GM19372 (cell line): ENCODE data around the gene CAMTA2.

ENCODE experiments used
- ATAC-seq: cut with Tn5 transposase; IDR thresholded peaks from one replicate; pipeline ENCODE4 v1.9.1; 2021; ENCODE audit warnings: mild to moderate bottlenecking, low read depth, moderate library complexity; ENCODE audit not compliant: unreplicated experiment

The CAMTA2 gene

GRCh38 chr17:4969047-4969550 lies 18.4 kb downstream of the CAMTA2 start:
- no peak for ATAC-seq

GRCh38 chr17:4968486-4969046 lies 18.9 kb downstream of the CAMTA2 start:
- no peak for ATAC-seq

GRCh38 chr17:4967539-4968485 lies 19.7 kb downstream of the CAMTA2 start, which contains the start of gene SPAG7:
Gene SPAG7 (minus strand): TSS chr17:4967817. CDS start chr17:4967804, 13 bp downstream.
- ATAC-seq, result peak; percentile 61

DNA sequence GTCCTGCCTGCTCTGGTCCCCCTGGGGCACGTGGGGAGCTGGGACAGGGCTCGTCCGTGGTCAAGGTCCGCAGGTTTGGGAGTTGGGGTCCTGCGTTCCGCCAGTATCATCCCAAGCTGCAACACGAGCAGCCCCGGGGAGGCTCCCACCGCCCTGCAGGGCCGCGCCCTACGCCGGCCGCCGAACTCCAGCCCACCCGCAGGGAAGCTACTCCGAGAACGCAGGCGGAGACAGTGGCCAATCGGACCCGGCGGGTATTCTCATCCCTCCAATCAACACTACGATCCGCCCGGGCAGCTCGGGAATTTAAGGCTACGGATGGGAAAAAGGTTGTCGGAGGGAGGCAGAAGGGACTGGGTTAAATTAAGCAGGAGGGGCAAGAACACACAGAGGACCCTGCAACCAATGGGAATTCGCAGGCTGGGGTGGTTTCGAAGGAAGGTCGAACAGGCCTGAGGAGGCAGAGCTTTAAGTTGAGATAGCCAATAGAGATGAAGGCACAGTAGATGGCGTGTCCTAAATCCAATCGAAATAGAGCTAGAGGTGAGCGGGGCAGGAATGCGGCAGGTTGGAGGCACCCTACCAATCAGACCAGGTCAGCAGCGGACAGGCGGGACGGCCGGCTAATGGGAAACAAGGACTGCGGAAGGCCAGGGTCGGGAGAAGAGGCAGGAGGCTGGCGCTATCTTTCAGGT lies 20.5 kb downstream of the CAMTA2 start:
- peak; percentile 75 for ATAC-seq

DNA sequence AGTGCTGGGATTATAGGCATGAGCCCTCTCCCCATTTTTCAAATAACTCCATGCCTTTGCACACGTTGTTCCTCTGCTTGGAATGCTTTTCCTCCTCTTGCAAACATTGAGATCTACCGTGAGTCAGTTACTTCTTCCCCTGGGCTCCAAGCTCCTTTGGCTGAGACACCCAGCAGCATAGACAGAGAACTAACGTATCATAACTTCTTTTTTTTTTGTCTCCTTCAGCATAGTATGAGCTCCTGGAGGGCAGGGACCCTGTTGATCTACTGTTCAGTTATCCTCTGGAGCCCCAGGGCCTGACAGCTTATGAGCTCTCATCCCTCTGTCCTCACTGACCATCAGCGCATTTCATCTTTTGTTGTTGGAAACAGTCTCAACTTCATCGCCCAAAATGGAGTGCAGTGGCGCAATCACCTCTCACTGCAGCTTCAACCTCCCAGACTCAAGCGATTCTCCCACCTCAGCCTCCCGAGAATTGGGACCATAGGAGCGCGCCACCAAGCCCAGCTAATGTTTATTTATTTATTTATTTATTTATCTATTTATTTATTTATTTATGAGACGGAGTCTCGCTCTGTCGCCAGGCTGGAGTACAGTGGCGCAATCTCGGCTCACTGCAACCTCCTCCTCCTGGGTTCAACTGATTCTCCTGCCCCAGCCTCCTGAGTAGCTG lies 22.0 kb downstream of the CAMTA2 start:
- ATAC-seq, result no peak

DNA sequence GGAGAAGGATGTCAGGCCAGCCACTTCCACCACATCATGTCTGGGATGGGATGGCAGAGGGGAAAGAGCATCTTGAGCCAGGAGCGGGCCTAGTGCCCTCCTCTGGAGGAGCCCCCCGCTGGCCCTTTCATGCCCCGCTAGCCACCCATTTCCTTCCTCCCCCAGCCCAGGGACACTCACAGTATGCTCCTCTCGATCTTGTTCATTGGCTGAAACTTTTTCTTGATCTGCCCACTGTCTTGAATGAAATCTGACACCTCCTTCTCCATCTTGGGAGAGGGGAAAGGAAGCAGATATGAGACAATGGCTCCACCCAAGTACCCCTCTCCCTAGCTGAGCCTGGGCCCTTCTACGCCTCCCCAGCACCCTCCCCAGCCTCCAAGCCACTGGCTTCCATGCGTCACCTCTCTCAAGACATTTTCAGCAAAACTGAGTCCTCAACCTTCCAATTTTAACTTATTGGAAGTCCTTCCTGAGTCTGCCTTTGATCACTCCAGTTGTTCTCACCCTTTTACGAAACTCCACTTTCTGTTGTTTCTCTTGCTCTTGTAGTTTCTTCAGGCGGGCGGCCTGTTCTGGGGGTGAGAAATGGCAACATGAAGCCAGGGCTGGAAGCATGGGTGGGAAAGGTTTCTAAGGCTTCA lies 27.1 kb downstream of the CAMTA2 start:
- no peak for ATAC-seq

GRCh38 chr17:4959261-4959965 lies 28.1 kb downstream of the CAMTA2 start:
- no peak for ATAC-seq

DNA sequence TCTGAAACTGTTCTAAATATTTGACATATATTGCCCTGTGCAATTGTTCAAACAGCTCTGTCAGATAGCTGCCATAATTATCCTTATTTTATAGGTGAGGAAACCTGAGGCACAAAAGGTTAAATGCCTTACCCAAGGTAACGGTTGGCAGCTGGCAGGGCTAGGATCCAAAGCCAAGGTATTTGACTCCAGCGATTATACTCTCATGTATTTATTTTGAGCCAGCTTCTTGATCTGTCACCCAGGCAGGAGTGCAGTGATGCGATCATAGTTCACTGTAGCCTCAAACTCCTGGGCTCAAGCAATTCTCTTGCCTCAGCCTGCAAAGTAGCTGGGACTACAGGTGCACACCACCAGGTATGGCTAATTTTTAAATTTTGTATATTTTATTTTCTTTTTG lies 29.4 kb downstream of the CAMTA2 start:
- ATAC-seq, result no peak

GRCh38 chr17:4956493-4957061 lies 30.9 kb downstream of the CAMTA2 start:
- no peak for ATAC-seq

DNA sequence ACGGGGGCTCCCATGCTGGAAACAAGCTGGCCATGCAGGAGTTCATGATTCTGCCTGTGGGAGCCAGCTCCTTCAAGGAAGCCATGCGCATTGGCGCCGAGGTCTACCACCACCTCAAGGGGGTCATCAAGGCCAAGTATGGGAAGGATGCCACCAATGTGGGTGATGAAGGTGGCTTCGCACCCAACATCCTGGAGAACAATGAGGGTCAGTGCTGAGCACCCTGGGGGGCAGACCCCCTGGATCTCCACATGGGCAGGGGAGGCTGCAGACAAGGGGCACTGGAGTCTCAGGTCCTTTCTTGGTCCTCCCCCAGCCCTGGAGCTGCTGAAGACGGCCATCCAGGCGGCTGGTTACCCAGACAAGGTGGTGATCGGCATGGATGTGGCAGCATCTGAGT lies 32.4 kb downstream of the CAMTA2 start:
- no peak for ATAC-seq

GRCh38 chr17:4953451-4953961 lies 34.0 kb downstream of the CAMTA2 start:
- no peak for ATAC-seq

DNA sequence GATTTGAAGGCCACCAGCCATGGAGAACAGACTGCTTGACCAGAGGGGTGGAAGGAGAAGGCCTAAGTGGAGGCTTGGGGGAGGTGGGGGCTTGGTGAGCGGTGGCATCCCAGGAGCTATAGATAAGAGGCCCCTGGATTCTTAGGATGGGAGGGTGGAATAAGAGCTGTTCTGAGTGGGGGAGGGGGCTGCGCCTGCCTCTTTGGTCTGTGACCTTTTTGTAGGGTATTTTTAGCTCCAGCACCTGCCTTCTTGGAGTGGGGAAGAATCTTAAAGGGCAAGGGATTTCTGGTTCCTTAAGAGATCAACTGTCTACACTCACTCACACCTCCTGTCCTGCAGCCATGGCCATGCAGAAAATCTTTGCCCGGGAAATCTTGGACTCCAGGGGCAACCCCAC lies 36.0 kb downstream of the CAMTA2 start:
- ATAC-seq, result no peak

- ATAC-seq, result no peak
These were observed 36.7 kb downstream of the CAMTA2 start, which contains the start of gene ENO3 for GRCh38 chr17:4950746-4951204. Gene ENO3 (plus strand): TSS chr17:4951119. CDS start chr17:4951830, 711 bp downstream.

GRCh38 chr17:4950075-4950745 lies 37.3 kb downstream of the CAMTA2 start:
- no peak for ATAC-seq

DNA sequence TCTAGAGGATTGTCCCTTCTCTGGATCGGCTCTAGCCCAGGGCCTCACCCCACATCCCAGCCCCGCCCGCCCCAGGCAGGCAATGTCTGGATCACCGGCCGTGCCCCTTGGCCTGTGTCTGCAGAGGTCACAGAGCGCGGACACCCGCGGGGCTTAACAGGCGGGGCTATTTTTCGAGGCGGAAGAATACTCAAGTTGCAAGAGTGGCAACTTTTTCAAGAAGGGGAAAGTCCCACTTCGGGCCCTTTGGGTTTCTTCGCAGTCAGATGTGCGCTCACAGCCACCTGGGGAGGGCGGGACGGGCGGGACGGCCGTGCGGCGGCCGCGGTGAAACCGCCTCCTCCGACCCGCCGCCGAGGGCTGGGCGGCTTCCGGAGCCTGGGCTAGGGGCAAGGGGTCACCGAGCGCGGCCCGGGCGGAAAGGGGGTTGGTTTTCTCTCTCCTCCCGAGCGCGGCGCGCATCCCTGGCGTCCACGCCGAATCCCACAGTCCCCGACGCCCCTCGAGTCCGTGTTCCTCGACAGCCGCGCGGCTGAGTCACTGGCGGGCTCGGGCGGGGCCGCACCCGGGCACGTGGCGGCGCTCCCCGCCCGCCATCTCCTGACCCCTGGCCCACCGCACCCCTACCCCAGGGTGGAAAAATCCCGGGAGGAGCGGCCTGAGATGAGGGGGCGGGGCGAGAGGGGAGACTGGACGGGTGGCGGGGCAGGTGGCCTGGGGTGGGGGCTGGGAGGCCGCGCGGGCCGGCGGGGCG lies 38.0 kb downstream of the CAMTA2 start:
- peak; percentile 29 for ATAC-seq

DNA sequence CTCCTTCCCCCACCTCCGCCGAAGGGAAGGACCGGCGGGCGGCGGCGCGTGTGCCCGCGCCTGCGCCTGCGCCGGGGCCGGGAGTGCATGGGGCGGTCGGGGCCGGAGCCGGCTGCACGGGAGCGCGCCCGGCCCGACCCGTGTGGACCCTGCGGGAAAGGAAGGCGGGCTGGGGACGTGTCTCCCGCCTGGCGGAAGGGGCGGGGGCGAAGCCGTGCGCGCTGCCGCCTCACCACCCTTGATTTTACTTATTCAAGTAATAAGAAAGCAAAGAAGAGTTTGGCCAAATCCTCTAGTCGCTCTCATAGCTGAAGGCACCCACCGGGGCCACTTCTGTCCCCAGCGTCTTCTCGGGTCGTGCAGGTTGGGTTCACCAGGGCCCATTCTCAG lies 38.5 kb downstream of the CAMTA2 start:
- ATAC-seq, result peak; percentile 32

DNA sequence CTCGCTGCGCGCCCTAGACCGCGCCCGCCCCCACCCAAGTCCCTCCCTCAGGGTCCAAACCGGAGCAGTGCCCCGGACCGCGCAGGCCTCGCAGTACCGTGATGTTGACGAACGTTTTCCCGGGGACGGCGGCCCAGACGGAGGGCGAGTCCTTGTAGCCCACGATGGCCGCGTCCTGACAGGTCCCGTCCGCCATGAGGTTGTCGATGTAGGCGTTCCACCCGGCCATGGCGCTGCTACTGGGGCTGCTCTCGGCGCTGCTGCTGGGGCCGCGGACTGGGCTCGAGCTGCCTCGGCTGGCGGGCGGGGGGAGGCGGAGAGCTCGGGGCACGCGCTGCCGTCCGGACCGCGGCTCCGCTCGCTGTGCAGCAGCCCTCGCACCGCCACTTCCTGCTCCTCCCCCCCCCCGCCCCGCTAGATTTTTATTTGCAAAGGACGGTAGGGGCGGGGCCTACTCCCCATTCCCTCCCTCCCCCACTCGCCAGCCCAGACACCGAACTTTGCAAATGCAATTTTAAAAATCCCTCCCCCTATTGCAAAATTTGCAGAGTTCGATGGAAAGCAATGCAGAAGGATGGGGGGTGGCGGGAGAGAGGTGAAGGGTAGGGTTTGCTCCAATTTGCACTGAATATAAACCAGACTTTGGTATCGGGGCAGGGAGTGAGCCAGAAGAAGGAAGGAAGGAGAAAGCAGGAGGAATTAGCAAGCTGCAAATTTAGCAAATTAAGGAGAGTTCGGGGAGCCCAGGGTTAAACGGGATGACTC lies 39.1 kb downstream of the CAMTA2 start, which contains the start of gene PFN1:
TSS of gene PFN1 (minus strand) at position 365 of the 765 bp plus-strand sequence. CDS start at position 229, 136 bp downstream.
- peak; percentile 24 for ATAC-seq
